Body of pancreas (tissue), 4 donors: ENCODE data around the gene THADA. TPM values are rescaled to one million over a fixed set of nuclear protein-coding genes. Genes with fewer than 3 reads are reported as not detected.

Experiments
- ATAC-seq: fragments of 150-250 bp; one replicate; pipeline ENCODE4 v1.9.1; 2016
- DNase-seq, 4 donors: peaks; one replicate each; pipeline ENCODE4 v3.0.0-alpha.2; 2019
- H3K27ac ChIP-seq, 4 donors: fragments of 200-600 bp; sonication (generic); 1 replicate in 3 of 4; 2 replicates in 1 of 4; pipeline versions ENCODE4 v1.5.1 to v1.6.1; 2016 to 2019; ENCODE audit warnings: mild to moderate bottlenecking in 1 of 4, mixed read lengths in 1 of 4, moderate library complexity in 1 of 4
- H3K27me3 ChIP-seq, 2 donors: fragments of 200-600 bp; sonication (generic); one replicate each; pipeline ENCODE4 v1.6.0; 2016; ENCODE audit warnings: mild to moderate bottlenecking in 1 of 2
- H3K36me3 ChIP-seq, 2 donors: fragments of 200-600 bp; sonication (generic); replicated peaks in 1 of 2; 2 replicates each; pipeline ENCODE4 v1.5.1; 2016; ENCODE audit warnings: low read depth in 2 of 2; ENCODE audit not compliant: insufficient read depth in 1 of 2
- H3K4me1 ChIP-seq: fragments of 200-600 bp; sonication (generic); one replicate; pipeline ENCODE4 v1.6.0; 2016
- H3K4me3 ChIP-seq, 2 donors: fragments of 200-600 bp; sonication (generic); 1 replicate in 1 of 2; 2 replicates in 1 of 2; pipeline ENCODE4 v1.5.1; 2016 to 2019
- H3K9me3 ChIP-seq, 3 donors: fragments of 200-600 bp; sonication (generic); 1 replicate in 2 of 3; 2 replicates in 1 of 3; pipeline ENCODE4 v1.5.1; 2016
- POLR2A ChIP-seq, 3 donors: fragments of 450-650 bp; IDR thresholded peaks; one replicate each; pipeline ENCODE4 v1.6.1; 2016; ENCODE audit warnings: antibody characterized with exemption in 3 of 3, mild to moderate bottlenecking in 2 of 3
- WGBS, 2 donors: methylation state at CpG; one replicate each; pipeline ENCODE4 v1.1.5; 2017; 5-methylcytosine and 5-hydroxymethylcytosine counted together
- intact Hi-C: fragments of 100-400 bp; cut with DNase I; formaldehyde crosslinking; loops from one replicate; pipeline ENCODE4 v1.15.1; 2023
- total RNA-seq, 2 donors: library from RNA; depleted of rRNA; stranded (reverse); fragments of >200 nt; gene quantifications; one replicate each; pipeline ENCODE4 v1.1.0, GENCODE V29; 2016
- TF ChIP-seq, protein P1 (sequence below), 7 experiments: fragments of 450-650 bp in 4 of 7; fragments of 200-600 bp in 3 of 7; sonication (generic) in 3 of 7; IDR thresholded peaks; one replicate each; pipeline ENCODE4 v1.5.1; 2016 to 2019; ENCODE audit warnings: antibody characterized with exemption in 7 of 7

Gene THADA
- total RNA-seq, 2 donors from 2014 or later = 27.5 to 41.9 TPM

DNA sequence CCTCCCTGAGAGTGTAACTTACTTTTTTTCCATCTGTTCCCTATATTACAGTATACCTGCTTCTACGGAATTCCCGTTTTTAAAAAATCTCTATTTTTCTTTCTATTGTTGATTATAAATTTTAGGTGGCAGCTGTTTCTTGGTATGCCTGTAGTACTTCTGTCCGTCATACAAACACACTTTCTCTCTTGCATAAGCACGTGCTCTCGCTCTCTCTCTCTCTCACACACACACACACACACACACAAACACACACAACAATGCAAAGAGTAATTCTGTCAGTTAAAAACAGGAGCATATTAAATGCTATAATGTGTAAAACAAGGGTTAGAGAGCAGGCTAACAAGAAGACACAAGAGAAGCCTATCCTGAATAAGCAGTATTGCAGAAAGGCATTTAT lies 140.5 kb downstream of the THADA start:
- 84 to 95% methylated on average over 5 of the region's 5 CpGs for WGBS, 2 donors
- H3K4me3 ChIP-seq = no peak overlapping the region
- H3K9me3 ChIP-seq = no peaks in the 10 kb centered on the region
- H3K4me1 ChIP-seq = no peaks in the 10 kb centered on the region
- intact Hi-C loops = no loop called here
- no peaks in the 10 kb centered on the region for H3K36me3 ChIP-seq
- TF ChIP-seq, protein P1, sequence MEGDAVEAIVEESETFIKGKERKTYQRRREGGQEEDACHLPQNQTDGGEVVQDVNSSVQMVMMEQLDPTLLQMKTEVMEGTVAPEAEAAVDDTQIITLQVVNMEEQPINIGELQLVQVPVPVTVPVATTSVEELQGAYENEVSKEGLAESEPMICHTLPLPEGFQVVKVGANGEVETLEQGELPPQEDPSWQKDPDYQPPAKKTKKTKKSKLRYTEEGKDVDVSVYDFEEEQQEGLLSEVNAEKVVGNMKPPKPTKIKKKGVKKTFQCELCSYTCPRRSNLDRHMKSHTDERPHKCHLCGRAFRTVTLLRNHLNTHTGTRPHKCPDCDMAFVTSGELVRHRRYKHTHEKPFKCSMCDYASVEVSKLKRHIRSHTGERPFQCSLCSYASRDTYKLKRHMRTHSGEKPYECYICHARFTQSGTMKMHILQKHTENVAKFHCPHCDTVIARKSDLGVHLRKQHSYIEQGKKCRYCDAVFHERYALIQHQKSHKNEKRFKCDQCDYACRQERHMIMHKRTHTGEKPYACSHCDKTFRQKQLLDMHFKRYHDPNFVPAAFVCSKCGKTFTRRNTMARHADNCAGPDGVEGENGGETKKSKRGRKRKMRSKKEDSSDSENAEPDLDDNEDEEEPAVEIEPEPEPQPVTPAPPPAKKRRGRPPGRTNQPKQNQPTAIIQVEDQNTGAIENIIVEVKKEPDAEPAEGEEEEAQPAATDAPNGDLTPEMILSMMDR (IDR thresholded peaks at IDR 0.05) = no peak
- TF ChIP-seq POLR2A (IDR thresholded peaks at IDR 0.05) = no peak
- DNase-seq = no peak
- peak overlapping the region in 1 of 4 donors; percentile 52 for H3K27ac ChIP-seq
- H3K27me3 ChIP-seq = no peaks in the 10 kb centered on the region
- ATAC-seq = no peak

DNA sequence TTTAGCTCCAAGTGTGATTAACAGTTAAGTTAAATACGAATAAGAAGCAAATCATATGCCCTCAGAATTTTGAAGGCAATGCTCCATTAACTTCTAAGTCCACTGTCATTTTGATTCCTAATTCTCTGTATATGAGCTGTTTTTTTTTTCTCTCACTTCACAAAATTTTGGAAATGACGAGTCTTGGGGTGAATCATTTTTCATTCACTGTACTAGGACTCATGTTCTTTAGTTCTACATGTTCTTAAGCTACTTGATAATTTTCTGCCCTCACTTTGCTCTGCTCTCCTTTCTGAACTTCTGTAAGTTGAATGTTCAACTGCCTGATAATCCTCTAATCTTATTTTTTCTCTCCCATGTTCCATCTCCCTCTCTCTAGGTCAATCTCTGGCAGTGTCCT lies 141.0 kb downstream of the THADA start:
- Histone ChIP-seq H3K4me1 (no peaks in the 10 kb centered on the region), H3K27ac (no peak overlapping the region), H3K36me3 (no peaks in the 10 kb centered on the region), H3K4me3 (no peak overlapping the region), H3K27me3 (no peaks in the 10 kb centered on the region), H3K9me3 (no peaks in the 10 kb centered on the region)
- intact Hi-C loops = no loop called here
- DNase-seq = no peak
- TF ChIP-seq, protein P1 (IDR thresholded peaks at IDR 0.05) = no peak
- TF ChIP-seq POLR2A (IDR thresholded peaks at IDR 0.05) = no peak
- no peak for ATAC-seq
- 88% methylated on average over 2 of the region's 2 CpGs for WGBS, 2 donors

DNA sequence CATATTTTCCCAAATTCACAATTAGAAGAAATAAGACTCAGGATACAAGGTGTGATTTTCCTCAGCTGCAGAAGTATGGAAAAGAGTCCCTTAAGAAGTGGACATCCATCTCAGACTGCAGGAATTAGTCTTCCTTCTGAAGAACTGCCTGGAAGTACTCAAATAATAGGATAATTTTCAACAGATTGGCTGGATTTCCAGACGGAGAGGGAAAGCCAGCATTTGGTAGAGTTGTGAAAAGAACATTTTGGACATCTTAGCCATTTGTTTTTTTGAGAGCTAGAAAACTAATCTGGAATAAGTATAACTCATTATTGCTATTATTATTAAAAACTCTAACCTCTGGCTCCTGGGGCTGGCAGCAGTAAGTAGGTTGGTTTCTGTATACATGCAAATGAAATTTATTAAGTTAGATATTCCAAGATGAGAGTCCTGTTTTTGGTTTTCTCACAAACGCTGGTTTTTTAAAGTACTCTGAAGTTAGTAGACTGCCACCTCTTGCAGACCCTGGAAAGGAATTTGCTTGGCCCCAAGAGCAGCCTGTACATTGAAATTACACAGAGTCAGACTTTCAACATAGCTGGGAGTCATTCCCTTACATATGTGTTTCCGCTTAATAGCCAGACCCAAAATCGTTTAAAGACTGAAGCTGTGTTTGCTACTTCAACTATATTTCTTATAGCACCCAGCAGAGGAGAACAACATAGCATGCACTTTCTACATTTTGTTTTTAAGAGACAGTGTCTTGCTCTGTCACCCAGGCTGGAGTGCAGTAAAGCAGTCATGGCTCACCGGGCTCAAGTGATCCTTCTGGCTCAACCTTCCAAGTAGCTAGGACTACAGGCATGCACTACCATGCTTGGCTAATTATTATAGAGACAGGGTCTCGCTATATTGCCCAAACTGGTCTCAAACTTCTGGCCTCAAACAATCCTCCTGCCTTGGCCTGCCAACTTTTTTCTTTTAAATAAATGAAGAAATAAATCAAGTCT lies 142.4 kb downstream of the THADA start:
- H3K27ac ChIP-seq = no peak overlapping the region
- H3K36me3 ChIP-seq = no peaks in the 10 kb centered on the region
- intact Hi-C loops = no loop called here
- ATAC-seq (no peak), DNase-seq (no peak)
- H3K9me3 ChIP-seq = no peaks in the 10 kb centered on the region
- no peaks in the 10 kb centered on the region for H3K4me1 ChIP-seq
- H3K4me3 ChIP-seq = no peak overlapping the region
- 86 to 94% methylated on average over 6 of the region's 6 CpGs for WGBS, 2 donors
- TF ChIP-seq POLR2A (IDR thresholded peaks at IDR 0.05) = no peak
- TF ChIP-seq, protein P1 (IDR thresholded peaks at IDR 0.05) = no peak
- no peaks in the 10 kb centered on the region for H3K27me3 ChIP-seq

DNA sequence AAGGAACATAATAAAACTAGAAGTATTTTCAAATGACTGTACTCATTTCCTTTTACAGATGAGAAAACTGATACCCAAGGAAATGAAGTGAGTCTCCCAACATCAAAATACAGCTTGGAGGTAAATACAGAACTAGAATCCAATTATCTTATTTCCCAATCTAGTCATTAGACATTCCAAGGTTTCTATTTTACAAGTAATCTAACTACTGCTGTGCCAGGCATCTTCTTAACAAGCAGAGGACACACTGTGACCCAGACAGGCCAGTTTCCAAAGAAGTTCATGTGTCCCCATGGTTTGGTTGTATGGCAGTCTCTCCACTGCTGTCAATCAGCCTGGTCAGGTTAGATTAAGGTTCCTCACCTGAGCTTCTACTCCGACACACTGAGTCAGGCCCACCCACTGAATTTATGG lies 143.5 kb downstream of the THADA start:
- TF ChIP-seq, protein P1 (IDR thresholded peaks at IDR 0.05) = no peak
- no peak for TF ChIP-seq POLR2A (IDR thresholded peaks at IDR 0.05)
- H3K27ac ChIP-seq = no peak overlapping the region
- H3K4me3 ChIP-seq = no peak overlapping the region
- no peaks in the 10 kb centered on the region for H3K27me3 ChIP-seq
- no peak for ATAC-seq
- H3K36me3 ChIP-seq = no peaks in the 10 kb centered on the region
- intact Hi-C loops = no loop called here
- WGBS, 2 donors = 84 to 87% methylated on average over 1 of the region's 1 CpG
- no peaks in the 10 kb centered on the region for H3K9me3 ChIP-seq
- no peak for DNase-seq
- H3K4me1 ChIP-seq = no peaks in the 10 kb centered on the region
